Osteoblast (primary cell): Measurements from ENCODE around the gene XRCC3. TPM values are rescaled to one million over a fixed set of nuclear protein-coding genes. Genes with fewer than 3 reads are reported as not detected.

Experiments
- DNase-seq: peaks from one replicate; pipeline ENCODE4 v3.0.0; 2011; ENCODE audit warnings: low spot score, mixed read lengths; ENCODE audit not compliant: insufficient read length; ENCODE audit errors: missing footprints
- H2AFZ ChIP-seq: 2 replicates; pipeline ENCODE4 v1.6.0; 2011; ENCODE audit warnings: mild to moderate bottlenecking, low read length
- H3K27ac ChIP-seq: 2 replicates; pipeline ENCODE4 v1.5.1; 2011; ENCODE audit warnings: mild to moderate bottlenecking, low read depth, low read length, moderate library complexity
- H3K27me3 ChIP-seq: 2 replicates; pipeline ENCODE4 v1.6.0; 2012; ENCODE audit warnings: mild to moderate bottlenecking, control low read depth, inconsistent platforms, low read length, moderate library complexity; ENCODE audit not compliant: insufficient read depth
- H3K36me3 ChIP-seq: 2 replicates; pipeline ENCODE4 v1.5.1; 2011; ENCODE audit warnings: mild to moderate bottlenecking, low read length, control low read depth, moderate library complexity; ENCODE audit not compliant: insufficient read depth
- H3K4me1 ChIP-seq: 2 replicates; pipeline ENCODE4 v1.5.1; 2011; ENCODE audit warnings: mild to moderate bottlenecking, low read length, control low read depth, moderate library complexity; ENCODE audit not compliant: insufficient read depth
- H3K4me2 ChIP-seq: 2 replicates; pipeline ENCODE4 v1.6.0; 2011; ENCODE audit warnings: mild to moderate bottlenecking, low read length; ENCODE audit not compliant: insufficient read depth
- H3K4me3 ChIP-seq: fragments of 200-600 bp; sonication (generic); 3 replicates; pipeline ENCODE4 v1.5.1; 2012; ENCODE audit warnings: mild to moderate bottlenecking, low read length, inconsistent platforms; ENCODE audit not compliant: insufficient read depth
- H3K79me2 ChIP-seq: 2 replicates; pipeline ENCODE4 v1.6.0; 2012; ENCODE audit warnings: mild to moderate bottlenecking, low read length, control low read depth, inconsistent platforms; ENCODE audit not compliant: insufficient read depth
- H3K9me3 ChIP-seq: 2 replicates; pipeline ENCODE4 v1.5.1; 2011; ENCODE audit warnings: low read depth, low read length, control low read depth
- H4K20me1 ChIP-seq: 2 replicates; pipeline ENCODE4 v1.6.0; 2012; ENCODE audit warnings: mild to moderate bottlenecking, low read length, control low read depth; ENCODE audit not compliant: insufficient read depth
- CTCF ChIP-seq: IDR thresholded peaks from 2 replicates; pipeline ENCODE4 v1.5.1; 2011; ENCODE audit warnings: mild to moderate bottlenecking, low read depth, low read length, moderate library complexity; ENCODE audit errors: extremely low read depth
- total RNA-seq: library from RNA; depleted of rRNA; stranded (reverse); fragments of >200 nt; gene quantifications from 2 replicates; pipeline ENCODE4 v1.2.3, GENCODE V29; 2012

XRCC3 gene
- total RNA-seq, 1 donor = 4.3 TPM

DNA sequence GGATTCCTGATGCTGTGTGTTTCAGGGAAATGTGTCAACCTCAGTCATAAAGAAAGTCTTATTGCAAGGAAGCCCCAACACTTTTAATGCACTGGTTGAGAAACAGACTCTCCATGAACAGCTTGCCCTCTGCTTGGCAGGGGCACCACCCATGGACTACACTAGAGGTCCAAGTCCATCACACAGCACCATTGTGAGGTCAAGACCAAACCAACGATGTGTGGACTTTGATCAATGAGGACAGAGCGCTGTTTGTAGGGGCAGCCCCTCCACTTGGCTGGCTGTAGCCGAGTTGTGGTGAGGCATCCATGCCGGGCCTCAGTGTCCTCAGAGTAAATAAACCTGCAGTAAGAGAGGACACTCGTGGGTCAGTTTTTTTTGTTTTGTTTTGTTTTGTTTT is 30.2 kb upstream of the XRCC3 start:
- no peaks in the 10 kb centered on the region for H3K27me3 ChIP-seq
- no peak for TF ChIP-seq CTCF
- peaks cover 7% of the 10 kb centered on the region for H3K4me1 ChIP-seq

DNA sequence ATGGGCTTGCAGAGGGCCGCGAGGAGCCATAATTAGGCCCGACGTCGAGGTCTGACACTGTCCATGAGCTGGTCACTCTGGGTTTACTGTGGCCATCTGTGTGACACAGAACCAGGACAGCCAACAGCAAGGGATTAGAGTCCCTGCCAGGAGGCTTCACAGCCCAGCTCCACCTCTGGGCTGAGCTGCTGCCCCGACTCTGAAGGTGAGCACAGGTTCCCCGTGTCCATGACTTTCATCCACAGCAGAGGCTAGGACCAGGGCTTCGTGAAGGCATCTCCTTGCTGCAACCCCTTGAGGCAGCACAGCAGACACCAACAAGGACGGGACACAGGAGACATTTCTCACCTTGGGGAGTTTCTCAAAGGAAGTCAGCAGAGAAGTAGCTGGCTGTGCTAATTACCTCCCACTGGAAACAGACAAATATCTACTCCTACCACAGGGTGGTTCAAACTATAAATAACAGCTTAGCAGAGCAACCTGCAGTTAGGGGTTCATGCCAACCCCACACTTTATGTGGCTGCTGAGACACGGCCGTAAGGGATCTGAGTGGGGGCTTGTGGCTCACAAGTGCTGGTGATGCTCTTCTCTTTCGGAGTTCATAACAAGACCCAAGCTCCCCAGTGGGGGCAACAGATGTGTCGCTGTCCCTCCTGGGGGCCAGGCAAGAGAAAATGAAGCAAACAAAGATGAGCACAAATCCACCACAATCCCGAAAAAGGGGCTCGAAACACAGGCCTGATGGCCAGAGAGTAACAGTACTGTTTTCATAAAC is 29.6 kb upstream of the XRCC3 start:
- no peaks in the 10 kb centered on the region for H3K36me3 ChIP-seq
- H4K20me1 ChIP-seq = no peaks in the 10 kb centered on the region
- H3K4me2 ChIP-seq = no peak overlapping the region
- H3K79me2 ChIP-seq = no peaks in the 10 kb centered on the region
- no peaks in the 10 kb centered on the region for H3K9me3 ChIP-seq
- H3K4me1 ChIP-seq = peaks cover 7% of the 10 kb centered on the region
- H2AFZ ChIP-seq = no peak overlapping the region
- TF ChIP-seq CTCF = no peak
- DNase-seq = peak; percentile 36
- H3K27me3 ChIP-seq = no peaks in the 10 kb centered on the region
- no peak overlapping the region for H3K4me3 ChIP-seq
- no peak overlapping the region for H3K27ac ChIP-seq

More for the DNA sequence above, 30.2 kb upstream of the XRCC3 start:
- Histone ChIP-seq H3K27ac (no peak overlapping the region), H3K36me3 (no peaks in the 10 kb centered on the region), H3K9me3 (no peaks in the 10 kb centered on the region), H3K79me2 (no peaks in the 10 kb centered on the region), H3K4me2 (no peak overlapping the region), H4K20me1 (no peaks in the 10 kb centered on the region), H3K4me3 (no peak overlapping the region), H2AFZ (no peak overlapping the region)
- DNase-seq = peak; percentile 8

GRCh38 chr14:103743691-103744090 is 28.4 kb upstream of the XRCC3 start:
- Histone ChIP-seq H3K4me1 (peaks cover 7% of the 10 kb centered on the region), H2AFZ (no peak overlapping the region), H3K79me2 (no peaks in the 10 kb centered on the region), H3K4me2 (no peak overlapping the region), H3K36me3 (no peaks in the 10 kb centered on the region), H3K4me3 (no peak overlapping the region), H3K27me3 (no peaks in the 10 kb centered on the region), H4K20me1 (no peaks in the 10 kb centered on the region), H3K27ac (no peak overlapping the region), H3K9me3 (no peaks in the 10 kb centered on the region)
- TF ChIP-seq CTCF = no peak
- peak; percentile 37 for DNase-seq

GRCh38 chr14:103742499-103743255 is 27.4 kb upstream of the XRCC3 start:
- H3K9me3 ChIP-seq = no peaks in the 10 kb centered on the region
- TF ChIP-seq CTCF = no peak
- H3K4me3 ChIP-seq = no peak overlapping the region
- H3K36me3 ChIP-seq = peaks cover 3% of the 10 kb centered on the region
- no peak overlapping the region for H3K4me2 ChIP-seq
- no peak overlapping the region for H2AFZ ChIP-seq
- no peaks in the 10 kb centered on the region for H3K79me2 ChIP-seq
- peak; percentile 58 for DNase-seq
- no peaks in the 10 kb centered on the region for H4K20me1 ChIP-seq
- H3K4me1 ChIP-seq = peaks cover 7% of the 10 kb centered on the region
- H3K27ac ChIP-seq = no peak overlapping the region
- H3K27me3 ChIP-seq = no peaks in the 10 kb centered on the region
